GM12801 (cell line): ENCODE results near the gene FOXO3.

ENCODE experiments used
- TF ChIP-seq, protein P1 (sequence below): IDR thresholded peaks from one replicate; pipeline ENCODE4 v1.5.1; 2011; ENCODE audit warnings: control low read depth; ENCODE audit not compliant: insufficient read length; ENCODE audit errors: extremely low read depth

Gene FOXO3

DNA sequence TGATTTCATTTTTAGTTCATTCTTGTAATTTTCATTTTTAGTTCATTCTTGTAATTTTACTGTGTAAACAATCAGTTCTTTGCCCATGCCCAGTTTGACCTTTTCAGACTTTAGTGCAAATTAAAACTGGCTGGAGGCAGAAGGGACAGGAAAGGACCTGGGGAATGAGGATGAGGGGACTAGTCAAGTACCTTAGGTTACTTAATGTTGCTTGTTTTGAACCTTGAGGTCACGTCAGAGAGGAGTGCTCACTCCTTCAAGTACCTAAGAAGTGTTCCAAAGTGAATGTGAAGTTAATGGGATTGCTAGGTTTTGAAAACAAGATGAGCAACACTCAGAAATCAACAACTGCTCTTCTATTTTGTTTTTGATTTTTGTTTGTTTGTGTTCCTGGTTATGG is 82.5 kb downstream of the FOXO3 start:
- TF ChIP-seq, protein P1, sequence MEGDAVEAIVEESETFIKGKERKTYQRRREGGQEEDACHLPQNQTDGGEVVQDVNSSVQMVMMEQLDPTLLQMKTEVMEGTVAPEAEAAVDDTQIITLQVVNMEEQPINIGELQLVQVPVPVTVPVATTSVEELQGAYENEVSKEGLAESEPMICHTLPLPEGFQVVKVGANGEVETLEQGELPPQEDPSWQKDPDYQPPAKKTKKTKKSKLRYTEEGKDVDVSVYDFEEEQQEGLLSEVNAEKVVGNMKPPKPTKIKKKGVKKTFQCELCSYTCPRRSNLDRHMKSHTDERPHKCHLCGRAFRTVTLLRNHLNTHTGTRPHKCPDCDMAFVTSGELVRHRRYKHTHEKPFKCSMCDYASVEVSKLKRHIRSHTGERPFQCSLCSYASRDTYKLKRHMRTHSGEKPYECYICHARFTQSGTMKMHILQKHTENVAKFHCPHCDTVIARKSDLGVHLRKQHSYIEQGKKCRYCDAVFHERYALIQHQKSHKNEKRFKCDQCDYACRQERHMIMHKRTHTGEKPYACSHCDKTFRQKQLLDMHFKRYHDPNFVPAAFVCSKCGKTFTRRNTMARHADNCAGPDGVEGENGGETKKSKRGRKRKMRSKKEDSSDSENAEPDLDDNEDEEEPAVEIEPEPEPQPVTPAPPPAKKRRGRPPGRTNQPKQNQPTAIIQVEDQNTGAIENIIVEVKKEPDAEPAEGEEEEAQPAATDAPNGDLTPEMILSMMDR: no peak

DNA sequence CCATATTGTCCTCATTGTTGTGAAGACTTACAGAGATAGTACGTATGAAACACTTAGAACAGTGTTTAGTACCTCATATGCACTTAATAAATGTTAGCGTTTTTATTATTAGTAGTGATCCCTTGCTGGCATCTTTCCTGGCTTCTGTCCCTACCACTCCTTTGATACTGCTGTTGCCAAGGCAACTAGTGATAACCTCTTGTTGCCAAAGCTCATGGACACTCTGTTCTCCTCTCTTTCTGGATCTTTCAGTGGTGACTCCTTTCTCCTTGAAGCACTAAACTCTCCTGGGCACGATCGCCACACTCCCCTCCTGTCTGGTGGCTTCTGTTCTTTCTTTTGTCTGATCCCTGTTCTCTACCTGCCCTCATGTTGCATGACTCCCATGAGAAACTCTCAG is 83.5 kb downstream of the FOXO3 start:
- TF ChIP-seq, protein P1: no peak

DNA sequence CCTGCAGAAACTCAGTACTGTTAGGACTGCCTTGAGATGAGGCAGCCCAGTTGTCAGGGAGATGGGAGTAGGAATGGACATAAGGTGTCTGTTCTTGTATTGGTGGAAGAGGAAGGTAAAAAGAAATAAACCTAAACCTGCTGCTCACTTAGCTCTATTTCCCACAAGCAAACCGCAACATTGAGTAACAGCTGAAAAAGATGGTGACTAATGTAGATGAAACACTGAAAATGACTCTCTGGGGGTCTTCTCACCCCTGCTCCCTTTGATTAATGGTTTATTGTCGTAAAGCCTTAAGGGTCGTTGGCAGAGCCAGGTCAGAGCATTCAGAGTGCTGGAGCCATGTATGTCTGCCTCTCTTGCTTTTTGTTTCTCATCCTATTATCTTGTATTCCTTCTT is 87.5 kb downstream of the FOXO3 start:
- TF ChIP-seq, protein P1: no peak

DNA sequence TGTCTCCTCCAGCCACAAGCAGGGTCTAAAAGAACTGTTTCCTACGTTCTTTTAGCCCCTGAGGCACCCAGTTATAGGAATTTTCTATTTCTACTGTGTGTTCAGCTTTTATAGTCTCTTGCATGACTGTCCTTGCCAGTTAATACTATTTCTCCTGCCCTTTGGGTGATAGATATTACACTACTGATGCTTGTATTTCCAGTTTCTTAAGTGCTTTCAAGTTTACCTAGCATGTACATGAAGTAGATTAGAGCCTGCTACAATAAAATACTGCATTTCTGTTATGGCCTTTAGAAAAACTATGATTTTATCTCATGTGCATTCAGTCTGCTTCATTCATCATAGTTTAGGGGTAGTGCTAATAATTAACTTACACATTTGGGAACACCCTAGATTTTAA is 89.6 kb downstream of the FOXO3 start:
- TF ChIP-seq, protein P1: no peak

DNA sequence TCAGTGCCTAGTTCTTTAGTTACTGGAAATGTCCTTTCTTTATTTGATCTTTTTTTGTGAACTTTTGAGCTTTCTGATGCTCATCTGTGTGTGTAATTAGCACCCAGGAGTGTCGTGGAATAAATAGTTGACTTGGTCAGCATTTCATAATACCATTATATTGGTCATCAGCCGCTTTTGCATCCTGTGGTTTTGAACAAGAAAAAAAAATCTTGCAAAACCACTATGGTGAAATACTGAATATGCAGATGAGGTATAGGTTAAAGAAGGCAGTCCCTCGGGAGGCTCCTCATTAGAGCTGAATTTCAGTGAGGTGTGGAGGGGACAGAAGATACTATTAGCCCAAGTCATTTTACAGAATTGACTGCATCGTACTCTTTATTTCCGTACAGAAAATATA is 90.1 kb downstream of the FOXO3 start:
- TF ChIP-seq, protein P1: no peak

DNA sequence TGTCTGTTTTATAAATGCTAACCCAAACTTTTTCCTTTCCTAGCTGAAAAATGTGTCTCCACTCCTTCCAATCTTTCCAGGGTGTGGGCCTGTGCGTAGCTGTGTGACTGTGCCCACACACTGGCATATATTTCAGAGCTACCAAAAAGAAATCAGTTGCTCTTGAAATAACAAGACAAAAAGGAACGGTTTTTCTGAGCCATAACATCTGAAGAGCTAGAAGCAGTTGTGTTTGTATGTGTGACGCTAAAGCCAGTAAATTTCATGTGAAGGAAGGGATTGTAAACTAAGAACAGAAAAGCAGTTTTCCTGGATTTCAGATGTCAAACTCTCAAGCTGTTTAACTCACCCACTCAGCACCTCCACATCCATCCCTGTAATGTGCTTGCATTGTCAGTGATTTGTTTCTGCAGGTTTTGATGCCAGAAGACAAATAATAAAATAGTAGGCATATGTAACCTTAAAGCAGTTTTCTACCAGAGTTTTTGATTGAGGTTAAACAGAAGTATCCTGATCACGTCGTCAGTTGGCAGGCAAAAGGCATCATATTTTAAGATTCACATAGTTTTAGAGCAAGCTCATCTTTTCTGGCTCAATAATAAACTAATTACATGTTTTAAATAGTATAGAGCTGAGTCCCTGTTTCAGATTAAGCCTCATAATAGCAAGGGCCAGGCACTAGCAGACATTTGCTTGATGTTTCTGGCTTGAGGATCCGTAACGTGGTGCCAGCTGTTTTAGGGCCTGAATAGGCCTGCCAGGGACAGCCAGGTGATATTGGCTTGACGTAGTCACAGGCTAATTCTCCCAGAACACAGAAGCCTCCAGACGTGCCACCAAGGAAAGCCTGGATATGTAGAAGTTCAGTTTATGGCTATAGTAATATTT is 90.9 kb downstream of the FOXO3 start:
- TF ChIP-seq, protein P1: no peak

DNA sequence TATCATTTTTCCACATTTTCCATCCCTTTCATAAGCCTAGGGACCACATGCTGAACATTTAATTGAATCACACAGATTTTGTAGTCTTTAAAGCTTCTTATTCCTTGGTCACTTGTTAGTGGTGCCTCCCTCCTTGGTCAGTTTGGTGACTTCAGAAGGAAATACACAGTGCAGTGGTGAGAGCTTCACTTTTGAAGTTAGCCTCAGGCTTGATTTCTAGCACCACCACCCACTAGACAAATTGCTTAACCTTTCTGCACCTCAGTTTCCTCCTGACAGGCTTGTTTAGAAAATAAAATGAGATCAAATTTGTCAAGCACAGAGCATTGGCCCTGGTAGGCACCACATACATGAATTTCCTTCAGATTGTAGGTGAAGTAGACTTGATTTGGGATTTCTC is 91.7 kb downstream of the FOXO3 start:
- TF ChIP-seq, protein P1: no peak
